ENCODE measurements around the gene CXCR1. TPM values are rescaled to one million over a fixed set of nuclear protein-coding genes. Genes with fewer than 3 reads are reported as not detected.

CXCR1 gene
- polyA plus RNA-seq, 6 donors from 2014 or later = 2.3 TPM; not detected in 5

GRCh38 chr2:218149848-218150440 lies 16.8 kb downstream of the CXCR1 start:
- Mint-ChIP-seq H3K27me3 (peaks cover 10 to 40% (median 25%) of the 10 kb centered on the region in 3 donors), H3K4me1 (peaks cover 12 to 15% (median 15%) of the 10 kb centered on the region in 3 donors), H3K4me3 (no peak overlapping the region), H3K9me3 (peaks cover 0 to 4% (median 1%) of the 10 kb centered on the region in 7 donors), H3K27ac (peak overlapping the region in 3 of 6 donors; percentile 1 to 39 (median 33)), H3K36me3 (peaks cover 0 to 10% of the 10 kb centered on the region in 2 donors)
- ATAC-seq (ENCODE audit: low read depth in 2 of 2) = peak; percentile 67 to 80
- no peak for DNase-seq

- H3K9me3 Mint-ChIP-seq = peaks cover 0 to 9% (median 3%) of the 10 kb centered on the region in 7 donors
- H3K27ac Mint-ChIP-seq = peak overlapping the region in 2 of 6 donors; percentile 1 to 33
- H3K4me1 Mint-ChIP-seq = peaks cover 12 to 15% (median 15%) of the 10 kb centered on the region in 3 donors
- no peak for DNase-seq
- ATAC-seq (ENCODE audit: low read depth in 2 of 2) = no peak
- H3K27me3 Mint-ChIP-seq = peaks cover 10 to 33% (median 28%) of the 10 kb centered on the region in 3 donors
- H3K4me3 Mint-ChIP-seq = no peak overlapping the region
- peaks cover 0 to 15% of the 10 kb centered on the region in 2 donors for H3K36me3 Mint-ChIP-seq
Measured at GRCh38 chr2:218149098-218149497, 17.7 kb downstream of the CXCR1 start.

- Mint-ChIP-seq H3K27me3 (peaks cover 20 to 30% (median 23%) of the 10 kb centered on the region in 3 donors), H3K4me3 (no peak overlapping the region), H3K27ac (no peak overlapping the region), H3K4me1 (peaks cover 12 to 15% (median 15%) of the 10 kb centered on the region in 3 donors), H3K9me3 (peaks cover 2 to 14% (median 7%) of the 10 kb centered on the region in 7 donors), H3K36me3 (peaks cover 0 to 15% of the 10 kb centered on the region in 2 donors)
- no peak for DNase-seq
- no peak for ATAC-seq (ENCODE audit: low read depth in 2 of 2)
Measured at GRCh38 chr2:218146056-218146455, 20.7 kb downstream of the CXCR1 start.

DNA sequence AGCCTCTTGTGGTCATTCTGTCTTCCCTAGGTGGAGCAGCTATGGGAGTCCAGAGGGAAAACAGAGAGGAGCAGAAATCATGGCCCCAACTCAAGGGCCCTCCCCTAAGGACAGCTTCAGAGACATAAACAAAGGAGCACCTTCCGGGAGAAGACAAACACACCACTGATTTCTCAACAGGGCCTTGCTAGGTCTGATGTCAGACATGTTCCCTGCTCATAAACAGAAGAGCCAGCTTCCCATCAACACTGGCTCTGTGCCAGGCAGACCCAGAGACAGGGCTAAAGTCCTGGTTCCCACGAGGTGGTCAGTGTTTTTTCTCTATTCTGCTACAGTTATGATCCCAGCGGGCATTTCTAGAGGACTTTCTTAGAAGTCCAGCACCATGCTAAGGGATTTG lies 21.6 kb downstream of the CXCR1 start:
- ATAC-seq (ENCODE audit: low read depth in 2 of 2) = no peak
- H3K9me3 Mint-ChIP-seq = peaks cover 2 to 14% (median 7%) of the 10 kb centered on the region in 7 donors
- peaks cover 0 to 15% of the 10 kb centered on the region in 2 donors for H3K36me3 Mint-ChIP-seq

GRCh38 chr2:218138047-218138446 lies 28.7 kb downstream of the CXCR1 start:
- ATAC-seq (ENCODE audit: low read depth in 2 of 2) = no peak
- DNase-seq = no peak
- no peak overlapping the region for H3K27ac Mint-ChIP-seq
- H3K4me1 Mint-ChIP-seq = peaks cover 8% of the 10 kb centered on the region in 3 donors
- H3K4me3 Mint-ChIP-seq = no peak overlapping the region
- H3K27me3 Mint-ChIP-seq = peaks cover 38 to 61% (median 52%) of the 10 kb centered on the region in 3 donors
- H3K36me3 Mint-ChIP-seq = no peaks in the 10 kb centered on the region
- no peaks in the 10 kb centered on the region for H3K9me3 Mint-ChIP-seq

More for the DNA sequence above, 21.6 kb downstream of the CXCR1 start:
- Mint-ChIP-seq H3K4me1 (peaks cover 11 to 12% (median 12%) of the 10 kb centered on the region in 3 donors), H3K27me3 (peaks cover 20 to 30% (median 24%) of the 10 kb centered on the region in 3 donors), H3K27ac (no peak overlapping the region), H3K4me3 (no peak overlapping the region)
- no peak for DNase-seq

DNA sequence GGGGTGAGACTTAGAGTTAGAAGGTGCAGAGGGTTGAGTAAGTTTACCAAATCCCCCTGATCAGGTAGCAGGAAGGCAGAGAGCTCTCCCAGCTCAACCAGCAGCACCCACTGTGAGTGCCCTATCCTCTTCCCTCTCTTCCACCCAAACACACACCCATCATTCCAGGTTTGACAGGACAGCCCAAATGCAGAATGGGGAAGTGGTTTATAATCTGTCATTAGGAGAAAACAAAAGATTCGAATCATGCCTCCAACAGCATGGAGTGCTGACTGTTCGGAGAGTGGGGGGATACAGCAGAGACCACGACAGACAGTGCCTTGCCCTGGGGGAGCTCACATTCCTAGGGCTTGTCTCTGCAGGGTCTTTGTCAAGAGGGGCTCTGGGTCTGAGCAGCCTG lies 29.2 kb downstream of the CXCR1 start:
- DNase-seq = no peak

DNA sequence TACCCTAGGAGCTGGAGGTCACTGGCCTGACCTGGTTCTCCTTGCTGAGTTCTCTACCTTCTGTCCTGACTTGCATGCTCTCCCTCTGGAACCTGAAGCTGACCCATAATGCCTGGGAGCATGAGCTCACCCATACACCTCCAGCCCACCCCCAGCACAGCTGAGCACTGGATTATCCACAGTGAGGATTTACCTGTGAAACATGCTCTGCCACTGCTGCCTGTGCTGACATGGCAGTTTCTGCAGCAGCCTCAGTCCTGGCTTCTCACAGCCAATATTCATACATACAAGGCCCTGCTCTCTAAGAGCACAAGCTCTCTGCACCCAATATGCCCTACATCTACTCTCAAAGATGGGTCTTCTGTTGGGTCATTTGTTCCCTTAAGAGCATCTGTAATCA lies 35.9 kb downstream of the CXCR1 start:
- no peaks in the 10 kb centered on the region for H3K36me3 Mint-ChIP-seq
- H3K27ac Mint-ChIP-seq = no peak overlapping the region
- H3K9me3 Mint-ChIP-seq = no peaks in the 10 kb centered on the region
- no peak overlapping the region for H3K4me3 Mint-ChIP-seq
- DNase-seq (no peak), ATAC-seq (ENCODE audit: low read depth in 2 of 2) (no peak)
- H3K4me1 Mint-ChIP-seq = peaks cover 0 to 2% (median under 1%) of the 10 kb centered on the region in 3 donors
- peaks cover 11 to 33% (median 24%) of the 10 kb centered on the region in 3 donors for H3K27me3 Mint-ChIP-seq

More for the DNA sequence above, 29.2 kb downstream of the CXCR1 start:
- ATAC-seq (ENCODE audit: low read depth in 2 of 2) = no peak
- H3K4me3 Mint-ChIP-seq = no peak overlapping the region
- H3K4me1 Mint-ChIP-seq = peaks cover 8% of the 10 kb centered on the region in 3 donors
- no peaks in the 10 kb centered on the region for H3K36me3 Mint-ChIP-seq
- H3K9me3 Mint-ChIP-seq = no peaks in the 10 kb centered on the region
- peaks cover 34 to 56% (median 51%) of the 10 kb centered on the region in 3 donors for H3K27me3 Mint-ChIP-seq
- H3K27ac Mint-ChIP-seq = no peak overlapping the region

GRCh38 chr2:218130377-218130776 lies 36.4 kb downstream of the CXCR1 start:
- no peak overlapping the region for H3K4me3 Mint-ChIP-seq
- peaks cover 0 to 5% (median 4%) of the 10 kb centered on the region in 3 donors for H3K4me1 Mint-ChIP-seq
- peaks cover 11 to 33% (median 20%) of the 10 kb centered on the region in 3 donors for H3K27me3 Mint-ChIP-seq
- no peaks in the 10 kb centered on the region for H3K36me3 Mint-ChIP-seq
- DNase-seq (no peak), ATAC-seq (ENCODE audit: low read depth in 2 of 2) (no peak)
- H3K27ac Mint-ChIP-seq = no peak overlapping the region
- no peaks in the 10 kb centered on the region for H3K9me3 Mint-ChIP-seq

- no peak for ATAC-seq (ENCODE audit: low read depth in 2 of 2)
- H3K27me3 Mint-ChIP-seq = peaks cover 11 to 34% (median 19%) of the 10 kb centered on the region in 3 donors
- no peak overlapping the region for H3K4me3 Mint-ChIP-seq
- H3K9me3 Mint-ChIP-seq = peaks cover 0 to 1% (median 0%) of the 10 kb centered on the region in 7 donors
- peaks cover 0 to 6% (median 4%) of the 10 kb centered on the region in 3 donors for H3K4me1 Mint-ChIP-seq
- no peaks in the 10 kb centered on the region for H3K36me3 Mint-ChIP-seq
- peak overlapping the region in 1 of 6 donors; percentile 34 for H3K27ac Mint-ChIP-seq
- no peak for DNase-seq
Measured at GRCh38 chr2:218129458-218130135, 37.2 kb downstream of the CXCR1 start.

- no peak overlapping the region for H3K4me3 Mint-ChIP-seq
- ATAC-seq (ENCODE audit: low read depth in 2 of 2) = no peak
- peaks cover 7 to 35% (median 22%) of the 10 kb centered on the region in 3 donors for H3K27me3 Mint-ChIP-seq
- H3K9me3 Mint-ChIP-seq = peaks cover 0 to 1% (median 0%) of the 10 kb centered on the region in 7 donors
- H3K27ac Mint-ChIP-seq = no peak overlapping the region
- DNase-seq = no peak
- H3K4me1 Mint-ChIP-seq = peaks cover 0 to 6% (median 4%) of the 10 kb centered on the region in 3 donors
- H3K36me3 Mint-ChIP-seq = no peaks in the 10 kb centered on the region
Measured at GRCh38 chr2:218128781-218129457, 37.8 kb downstream of the CXCR1 start.

- Mint-ChIP-seq H3K9me3 (peaks cover 0 to 5% (median 1%) of the 10 kb centered on the region in 7 donors), H3K27ac (no peak overlapping the region), H3K4me3 (no peak overlapping the region), H3K27me3 (peaks cover 7 to 35% (median 22%) of the 10 kb centered on the region in 3 donors), H3K36me3 (no peaks in the 10 kb centered on the region), H3K4me1 (peaks cover 0 to 6% (median 4%) of the 10 kb centered on the region in 3 donors)
- no peak for ATAC-seq (ENCODE audit: low read depth in 2 of 2)
- DNase-seq = no peak
Measured at GRCh38 chr2:218127929-218128455, 38.8 kb downstream of the CXCR1 start.

DNA sequence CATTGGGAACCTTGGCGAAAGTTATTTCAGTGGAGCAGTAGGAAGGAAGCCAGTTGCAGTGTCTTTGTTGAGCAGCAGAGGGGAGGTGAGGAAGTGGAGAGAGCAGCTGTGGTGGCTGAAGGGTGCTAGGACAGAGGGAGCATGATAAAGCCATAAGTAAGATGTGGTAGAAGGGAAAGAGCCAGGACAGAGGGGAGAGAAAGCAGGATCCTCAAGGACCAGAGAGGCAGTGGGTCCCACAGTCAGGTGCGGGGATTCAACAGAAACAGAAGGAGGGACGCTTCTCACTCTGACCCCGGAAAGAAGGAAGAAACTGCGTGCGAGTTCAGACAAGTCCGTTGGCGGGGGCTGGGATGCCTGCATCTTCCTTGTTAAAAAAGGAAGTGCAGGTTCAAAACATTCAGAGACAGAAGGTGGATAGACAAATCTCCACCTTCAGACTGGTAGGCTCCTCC lies 41.1 kb downstream of the CXCR1 start, which contains the start of gene CXCR2:
Gene CXCR2, plus strand, starts transcription at position 403 of the 455 bp plus-strand sequence. CDS start 8,774 bp downstream, outside the sequence.
- no peak for ATAC-seq (ENCODE audit: low read depth in 2 of 2)
- Mint-ChIP-seq H3K4me1 (peaks cover 0 to 6% (median 4%) of the 10 kb centered on the region in 3 donors), H3K27me3 (peaks cover 24 to 41% (median 26%) of the 10 kb centered on the region in 3 donors), H3K36me3 (no peaks in the 10 kb centered on the region), H3K4me3 (peak within 1 kb of the TSS in 1 of 8 donors; percentile 2), H3K9me3 (peaks cover 0 to 26% (median 19%) of the 10 kb centered on the region in 7 donors), H3K27ac (peak within 1 kb of the TSS in 2 of 6 donors; percentile 2 to 90)
- DNase-seq = no peak

DNA sequence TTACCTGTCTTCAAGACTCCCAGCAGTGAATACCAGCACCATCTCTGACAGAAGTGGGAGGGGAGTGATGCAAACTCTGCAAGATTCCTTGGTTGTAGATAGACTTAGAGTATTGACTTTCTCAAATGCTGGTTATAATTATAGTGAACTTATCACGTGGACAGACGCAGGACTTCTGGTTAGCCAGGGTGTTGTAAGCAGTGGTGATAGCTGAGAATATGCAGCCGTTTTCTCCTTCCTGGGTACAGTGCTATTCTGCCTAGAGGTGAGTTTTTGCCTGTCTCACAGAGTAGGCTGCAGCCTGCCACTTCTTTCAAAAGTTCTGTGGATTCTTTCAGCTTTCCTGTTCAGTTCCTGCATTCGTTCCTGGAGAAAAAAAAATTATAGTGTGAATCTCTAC lies 41.7 kb downstream of the CXCR1 start:
- H3K4me1 Mint-ChIP-seq = peaks cover 0 to 6% (median 4%) of the 10 kb centered on the region in 3 donors
- DNase-seq (no peak), ATAC-seq (ENCODE audit: low read depth in 2 of 2) (no peak)
- peak overlapping the region in 1 of 6 donors; percentile 33 for H3K27ac Mint-ChIP-seq
- no peaks in the 10 kb centered on the region for H3K36me3 Mint-ChIP-seq
- H3K9me3 Mint-ChIP-seq = peaks cover 0 to 31% (median 19%) of the 10 kb centered on the region in 7 donors
- H3K4me3 Mint-ChIP-seq = peak overlapping the region in 1 of 8 donors; percentile 2
- peaks cover 30 to 46% (median 31%) of the 10 kb centered on the region in 3 donors for H3K27me3 Mint-ChIP-seq

All from naive B cell (primary cell).